ENCODE data around the gene GRIK2.

DNA sequence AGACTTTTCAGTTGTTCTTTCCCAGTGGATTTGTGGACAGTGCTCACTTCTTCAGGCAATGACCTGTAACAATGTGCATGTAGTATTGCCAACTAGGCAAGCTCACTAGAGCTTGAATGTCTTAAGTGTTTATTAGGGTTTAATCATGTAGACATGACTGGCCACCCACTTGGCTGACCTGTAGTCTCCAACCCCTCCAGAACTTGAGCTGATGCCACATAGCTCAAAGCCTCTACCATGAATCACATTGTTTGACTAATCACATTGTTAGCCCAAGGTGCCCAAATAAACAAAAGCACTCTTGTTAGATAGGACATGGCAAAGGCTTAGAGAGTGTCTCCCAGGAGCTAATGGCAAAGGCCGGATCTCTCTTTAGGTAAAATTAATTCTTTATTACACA, 272.7 kb downstream of the GRIK2 start:
- TF ChIP-seq, protein P1, sequence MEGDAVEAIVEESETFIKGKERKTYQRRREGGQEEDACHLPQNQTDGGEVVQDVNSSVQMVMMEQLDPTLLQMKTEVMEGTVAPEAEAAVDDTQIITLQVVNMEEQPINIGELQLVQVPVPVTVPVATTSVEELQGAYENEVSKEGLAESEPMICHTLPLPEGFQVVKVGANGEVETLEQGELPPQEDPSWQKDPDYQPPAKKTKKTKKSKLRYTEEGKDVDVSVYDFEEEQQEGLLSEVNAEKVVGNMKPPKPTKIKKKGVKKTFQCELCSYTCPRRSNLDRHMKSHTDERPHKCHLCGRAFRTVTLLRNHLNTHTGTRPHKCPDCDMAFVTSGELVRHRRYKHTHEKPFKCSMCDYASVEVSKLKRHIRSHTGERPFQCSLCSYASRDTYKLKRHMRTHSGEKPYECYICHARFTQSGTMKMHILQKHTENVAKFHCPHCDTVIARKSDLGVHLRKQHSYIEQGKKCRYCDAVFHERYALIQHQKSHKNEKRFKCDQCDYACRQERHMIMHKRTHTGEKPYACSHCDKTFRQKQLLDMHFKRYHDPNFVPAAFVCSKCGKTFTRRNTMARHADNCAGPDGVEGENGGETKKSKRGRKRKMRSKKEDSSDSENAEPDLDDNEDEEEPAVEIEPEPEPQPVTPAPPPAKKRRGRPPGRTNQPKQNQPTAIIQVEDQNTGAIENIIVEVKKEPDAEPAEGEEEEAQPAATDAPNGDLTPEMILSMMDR (IDR thresholded peaks at IDR 0.05), result no peak
- TF ChIP-seq POLR2A (IDR thresholded peaks at IDR 0.05), result no peak

Measured in suprapubic skin (tissue), 3 donors.